ENCODE measurements around the gene DUSP10. TPM values are rescaled to one million over a fixed set of nuclear protein-coding genes. Genes with fewer than 3 reads are reported as not detected.

Gene DUSP10
- polyA plus RNA-seq, 3 donors, result 10.4 to 41.1 (median 12.7) TPM

DNA sequence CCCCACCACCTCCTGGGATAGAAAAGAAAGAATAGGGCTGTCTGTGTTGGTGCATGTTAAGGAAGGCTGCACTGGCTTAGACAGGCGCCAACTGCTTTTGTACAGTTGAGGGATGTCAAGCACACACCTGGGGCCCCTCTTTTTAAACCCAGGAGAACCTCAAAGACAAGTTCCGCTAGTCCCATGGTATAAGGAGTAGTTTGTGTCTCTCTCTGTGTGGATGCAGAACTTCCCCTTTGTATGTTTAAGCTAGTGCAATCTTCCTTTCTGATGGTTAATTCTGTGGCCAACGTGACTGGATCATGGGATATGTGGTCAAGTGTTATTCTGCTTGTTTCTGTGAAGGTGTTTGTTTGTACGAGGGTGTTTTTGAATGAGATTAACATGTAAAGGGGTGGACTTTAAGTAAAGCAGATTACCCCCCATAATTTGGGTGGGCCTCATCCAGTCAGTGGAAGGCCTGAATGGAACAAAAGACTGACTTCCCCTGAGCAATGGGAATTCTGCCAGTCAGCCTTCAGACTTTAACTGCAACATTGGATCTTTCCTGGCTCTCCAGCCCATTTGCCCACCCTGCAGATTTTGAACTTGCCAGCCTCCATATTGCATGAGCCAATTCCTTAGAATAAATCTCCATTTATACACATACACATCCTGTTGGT, 9.5 kb upstream of the DUSP10 start:
- Histone ChIP-seq H3K36me3 (replicated peaks in 1 of 2; ENCODE audit: control insufficient read depth in 1 of 2, insufficient read depth in 2 of 2, low read length in 2 of 2) (no peaks in the 10 kb centered on the region), H3K27ac (ENCODE audit: low read depth in 1 of 2, low read length in 2 of 2) (no peak overlapping the region), H3K27me3 (ENCODE audit: control insufficient read depth in 2 of 2, insufficient read depth in 2 of 2, low read length in 2 of 2) (no peaks in the 10 kb centered on the region), H3K79me2 (ENCODE audit: insufficient read depth, low read length) (no peaks in the 10 kb centered on the region), H3K4me3 (replicated peaks in 1 of 3; ENCODE audit: low read depth in 2 of 3, low read length in 3 of 3) (no peak overlapping the region), H3K9ac (ENCODE audit: insufficient read depth, low read length, poor library complexity, severe bottlenecking) (no peak overlapping the region), H3K4me2 (replicated peaks; ENCODE audit: extremely low read depth, low read length, poor library complexity, severe bottlenecking) (no peak overlapping the region), H3K9me3 (replicated peaks in 1 of 2; ENCODE audit: control insufficient read depth in 1 of 2, insufficient read depth in 1 of 2, low read length in 2 of 2) (no peaks in the 10 kb centered on the region), H3K4me1 (ENCODE audit: control insufficient read depth in 1 of 2, insufficient read depth in 2 of 2, low read length in 2 of 2) (peaks cover 13 to 25% of the 10 kb centered on the region in 2 donors), H2AFZ (ENCODE audit: insufficient read depth, low read depth, low read length, poor library complexity, severe bottlenecking) (no peak overlapping the region), H4K20me1 (ENCODE audit: insufficient read depth, low read length) (no peaks in the 10 kb centered on the region)
- DNase-seq, result peak; percentile 47 to 59 (median 55)
- Mint-ChIP-seq H3K4me1 (peaks cover 24% of the 10 kb centered on the region), H3K27me3 (ENCODE audit: low read depth in 3 of 3) (peaks cover 0 to 1% (median 1%) of the 10 kb centered on the region in 3 donors), H3K4me3 (peak overlapping the region in 1 of 2 donors; percentile 40), H3K9me3 (peaks cover 0 to 1% (median 0%) of the 10 kb centered on the region in 7 donors), H3K36me3 (no peaks in the 10 kb centered on the region), H3K27ac (peak overlapping the region in 4 of 7 donors; percentile 4 to 59 (median 17))
- WGBS (ENCODE audit: insufficient coverage), result 20% methylated on average over 1 of the region's 4 CpGs
- intact Hi-C loops (cut with micrococcal nuclease), result no loop called here
- TF ChIP-seq, protein P1, sequence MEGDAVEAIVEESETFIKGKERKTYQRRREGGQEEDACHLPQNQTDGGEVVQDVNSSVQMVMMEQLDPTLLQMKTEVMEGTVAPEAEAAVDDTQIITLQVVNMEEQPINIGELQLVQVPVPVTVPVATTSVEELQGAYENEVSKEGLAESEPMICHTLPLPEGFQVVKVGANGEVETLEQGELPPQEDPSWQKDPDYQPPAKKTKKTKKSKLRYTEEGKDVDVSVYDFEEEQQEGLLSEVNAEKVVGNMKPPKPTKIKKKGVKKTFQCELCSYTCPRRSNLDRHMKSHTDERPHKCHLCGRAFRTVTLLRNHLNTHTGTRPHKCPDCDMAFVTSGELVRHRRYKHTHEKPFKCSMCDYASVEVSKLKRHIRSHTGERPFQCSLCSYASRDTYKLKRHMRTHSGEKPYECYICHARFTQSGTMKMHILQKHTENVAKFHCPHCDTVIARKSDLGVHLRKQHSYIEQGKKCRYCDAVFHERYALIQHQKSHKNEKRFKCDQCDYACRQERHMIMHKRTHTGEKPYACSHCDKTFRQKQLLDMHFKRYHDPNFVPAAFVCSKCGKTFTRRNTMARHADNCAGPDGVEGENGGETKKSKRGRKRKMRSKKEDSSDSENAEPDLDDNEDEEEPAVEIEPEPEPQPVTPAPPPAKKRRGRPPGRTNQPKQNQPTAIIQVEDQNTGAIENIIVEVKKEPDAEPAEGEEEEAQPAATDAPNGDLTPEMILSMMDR (IDR thresholded peaks at IDR 0.05), result no peak

DNA sequence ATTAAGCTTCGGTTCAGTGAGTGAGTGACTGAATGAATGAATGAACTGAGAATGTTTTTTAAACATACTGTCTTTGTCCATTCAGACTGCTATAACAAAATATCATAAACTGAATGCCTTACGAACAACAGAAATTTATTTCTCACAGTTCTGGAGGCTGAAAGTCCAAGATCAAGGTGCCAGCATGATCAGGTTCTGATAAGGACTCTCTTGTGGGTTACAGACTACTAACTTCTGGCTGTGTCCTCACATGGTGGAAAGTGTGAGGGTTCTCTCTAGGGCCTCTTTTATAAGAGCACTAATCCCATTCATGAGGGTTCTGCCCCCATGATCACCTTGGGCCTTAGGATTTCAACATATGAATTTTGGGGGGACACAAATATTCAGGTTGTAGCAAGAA, 7.1 kb upstream of the DUSP10 start:
- H3K4me3 ChIP-seq (replicated peaks in 1 of 3; ENCODE audit: low read depth in 2 of 3, low read length in 3 of 3), result no peak overlapping the region
- peaks cover 7 to 11% of the 10 kb centered on the region in 2 donors for H3K4me1 ChIP-seq (ENCODE audit: control insufficient read depth in 1 of 2, insufficient read depth in 2 of 2, low read length in 2 of 2)
- no peaks in the 10 kb centered on the region for H3K79me2 ChIP-seq (ENCODE audit: insufficient read depth, low read length)
- intact Hi-C loops (cut with micrococcal nuclease), result no loop called here
- TF ChIP-seq, protein P1 (IDR thresholded peaks at IDR 0.05), result no peak
- H3K27ac ChIP-seq (ENCODE audit: low read depth in 1 of 2, low read length in 2 of 2), result no peak overlapping the region
- H3K27me3 ChIP-seq (ENCODE audit: control insufficient read depth in 2 of 2, insufficient read depth in 2 of 2, low read length in 2 of 2), result no peaks in the 10 kb centered on the region
- no peak overlapping the region for H3K4me2 ChIP-seq (replicated peaks; ENCODE audit: extremely low read depth, low read length, poor library complexity, severe bottlenecking)
- Mint-ChIP-seq H3K27me3 (ENCODE audit: low read depth in 3 of 3) (peaks cover 0 to 1% (median 0%) of the 10 kb centered on the region in 3 donors), H3K4me3 (no peak overlapping the region), H3K4me1 (peaks cover 15% of the 10 kb centered on the region), H3K27ac (no peak overlapping the region), H3K9me3 (no peaks in the 10 kb centered on the region), H3K36me3 (no peaks in the 10 kb centered on the region)
- no peaks in the 10 kb centered on the region for H3K36me3 ChIP-seq (replicated peaks in 1 of 2; ENCODE audit: control insufficient read depth in 1 of 2, insufficient read depth in 2 of 2, low read length in 2 of 2)
- H3K9me3 ChIP-seq (replicated peaks in 1 of 2; ENCODE audit: control insufficient read depth in 1 of 2, insufficient read depth in 1 of 2, low read length in 2 of 2), result no peaks in the 10 kb centered on the region
- WGBS (ENCODE audit: insufficient coverage), result no CpG with 5 or more reads among the region's 2 CpGs
- H3K9ac ChIP-seq (ENCODE audit: insufficient read depth, low read length, poor library complexity, severe bottlenecking), result no peak overlapping the region
- DNase-seq, result no peak
- H4K20me1 ChIP-seq (ENCODE audit: insufficient read depth, low read length), result no peaks in the 10 kb centered on the region
- H2AFZ ChIP-seq (ENCODE audit: insufficient read depth, low read depth, low read length, poor library complexity, severe bottlenecking), result no peak overlapping the region
